HEK293T (cell line): ENCODE measurements around the gene SIGLEC12.

Source experiments
- CTCF ChIA-PET: fragments of 350-600 bp; formaldehyde crosslinking; extraction: SDS; loops from one replicate; lab custom pipeline; 2021; ENCODE audit warnings: antibody characterized with exemption, inconsistent platforms; lab: Yijun Ruan, JAX
- POLR2A ChIA-PET: fragments of 350-600 bp; formaldehyde crosslinking; extraction: SDS; loops from one replicate; lab custom pipeline; 2020; ENCODE audit warnings: antibody characterized with exemption, inconsistent platforms; lab: Yijun Ruan, JAX
- DNase-seq: peaks from one replicate; pipeline ENCODE4 v3.0.0; 2012; ENCODE audit warnings: mixed read lengths; ENCODE audit errors: extremely low spot score
- ARNT ChIP-seq: fragments of 450-650 bp; IDR thresholded peaks from 2 replicates; pipeline ENCODE4 v1.6.1; 2017; ENCODE audit warnings: mild to moderate bottlenecking
- BHLHE40 ChIP-seq: fragments of 450-650 bp; IDR thresholded peaks from 2 replicates; pipeline ENCODE4 v1.6.1; 2016; ENCODE audit warnings: mild to moderate bottlenecking, moderate library complexity, borderline replicate concordance
- CTBP1 ChIP-seq: fragments of 450-650 bp; IDR thresholded peaks from 2 replicates; pipeline ENCODE4 v1.6.1; 2016; ENCODE audit warnings: borderline replicate concordance
- ELF4 ChIP-seq: fragments of 450-650 bp; IDR thresholded peaks from 2 replicates; pipeline ENCODE4 v1.6.1; 2017; ENCODE audit warnings: antibody characterized with exemption
- FOXA1 ChIP-seq: fragments of 450-650 bp; IDR thresholded peaks from 2 replicates; pipeline ENCODE4 v1.6.1; 2016; ENCODE audit warnings: mild to moderate bottlenecking
- FOXK2 ChIP-seq: fragments of 450-650 bp; IDR thresholded peaks from 2 replicates; pipeline ENCODE4 v1.6.1; 2016; ENCODE audit warnings: mild to moderate bottlenecking
- FOXM1 ChIP-seq: fragments of 450-650 bp; IDR thresholded peaks from 2 replicates; pipeline ENCODE4 v1.6.1; 2017; ENCODE audit warnings: mild to moderate bottlenecking, borderline replicate concordance
- HDGF ChIP-seq: fragments of 450-650 bp; IDR thresholded peaks from 2 replicates; pipeline ENCODE4 v1.6.1; 2017; ENCODE audit warnings: antibody characterized with exemption, borderline replicate concordance
- L3MBTL2 ChIP-seq: fragments of 450-650 bp; conservative IDR thresholded peaks from 2 replicates; pipeline ENCODE4 v1.6.1; 2016; ENCODE audit warnings: mild to moderate bottlenecking
- LEF1 ChIP-seq: fragments of 450-650 bp; IDR thresholded peaks from 2 replicates; pipeline ENCODE4 v1.6.1; 2017; ENCODE audit warnings: mild to moderate bottlenecking, borderline replicate concordance
- NFRKB ChIP-seq: fragments of 450-650 bp; IDR thresholded peaks from 2 replicates; pipeline ENCODE4 v1.6.1; 2016; ENCODE audit warnings: mild to moderate bottlenecking, moderate library complexity
- PKNOX1 ChIP-seq: fragments of 450-650 bp; IDR thresholded peaks from 2 replicates; pipeline ENCODE4 v1.6.1; 2016
- SP1 ChIP-seq: fragments of 450-650 bp; IDR thresholded peaks from 2 replicates; pipeline ENCODE4 v1.6.1; 2017
- SUZ12 ChIP-seq: fragments of 450-650 bp; IDR thresholded peaks from 2 replicates; pipeline ENCODE4 v1.6.1; 2016; ENCODE audit warnings: mild to moderate bottlenecking
- TARDBP ChIP-seq: fragments of 450-650 bp; IDR thresholded peaks from 2 replicates; pipeline ENCODE4 v1.6.1; 2016
- ZNF384 ChIP-seq: fragments of 450-650 bp; IDR thresholded peaks from 2 replicates; pipeline ENCODE4 v1.6.1; 2016

The SIGLEC12 gene

GRCh38 chr19:51478381-51479234 is 23.0 kb downstream of the SIGLEC12 start, which contains the start of gene CEACAM18:
CEACAM18 (plus strand) TSS chr19:51478539.
- no peak for DNase-seq
- TF ChIP-seq SUZ12 = no peak
- TF ChIP-seq FOXM1 = no peak
- no peak for TF ChIP-seq L3MBTL2
- TF ChIP-seq FOXA1 = no peak
- TF ChIP-seq TARDBP = no peak
- no peak for TF ChIP-seq PKNOX1
- TF ChIP-seq BHLHE40 = no peak
- no peak for TF ChIP-seq CTBP1
- no peak for TF ChIP-seq SP1
- CTCF ChIA-PET = no interaction called here
- POLR2A ChIA-PET = no interaction called here

- CTCF ChIA-PET = no interaction called here
- TF ChIP-seq ZNF384 (no peak), NFRKB (no peak), BHLHE40 (no peak), FOXK2 (no peak), HDGF (no peak), SUZ12 (no peak), ARNT (no peak), CTBP1 (no peak), SP1 (no peak), L3MBTL2 (no peak), FOXA1 (no peak), PKNOX1 (no peak), FOXM1 (no peak), TARDBP (no peak), ELF4 (no peak), LEF1 (no peak)
- POLR2A ChIA-PET = no interaction called here
- DNase-seq = no peak
Observed at GRCh38 chr19:51477344-51477743, 24.3 kb downstream of the SIGLEC12 start.

GRCh38 chr19:51476164-51476563 is 25.4 kb downstream of the SIGLEC12 start:
- no peak for TF ChIP-seq SP1
- no peak for TF ChIP-seq NFRKB
- TF ChIP-seq FOXA1 = no peak
- TF ChIP-seq SUZ12 = no peak
- no peak for TF ChIP-seq FOXM1
- no peak for TF ChIP-seq TARDBP
- no peak for TF ChIP-seq CTBP1
- no peak for TF ChIP-seq LEF1
- no peak for DNase-seq
- ChIA-PET POLR2A (no interaction called here), CTCF (no interaction called here)

GRCh38 chr19:51473009-51473707 is 28.4 kb downstream of the SIGLEC12 start:
- peak; percentile 68 for DNase-seq
- TF ChIP-seq BHLHE40 (no peak), FOXM1 (no peak), ZNF384 (no peak), NFRKB (no peak), CTBP1 (no peak), HDGF (no peak), LEF1 (no peak), SUZ12 (no peak), PKNOX1 (no peak), FOXA1 (no peak)
- ChIA-PET CTCF (interaction anchor here (1.7 kb wide), 1 partner anchor 184 kb away, joined by 14 read pairs; no protein-coding TSS in a partner anchor), POLR2A (no interaction called here)

GRCh38 chr19:51472607-51473006 is 29.0 kb downstream of the SIGLEC12 start:
- CTCF ChIA-PET = interaction anchor here (1.7 kb wide), 1 partner anchor 185 kb away, joined by 14 read pairs; no protein-coding TSS in a partner anchor
- DNase-seq = no peak
- TF ChIP-seq ZNF384 (no peak), ARNT (no peak), SP1 (no peak), TARDBP (no peak), SUZ12 (no peak), CTBP1 (no peak), L3MBTL2 (no peak), LEF1 (no peak), BHLHE40 (no peak), FOXA1 (no peak), PKNOX1 (no peak)
- POLR2A ChIA-PET = no interaction called here
